Fibroblast of villous mesenchyme (primary cell): ENCODE results near the gene POLR3E. TPM values are rescaled to one million over a fixed set of nuclear protein-coding genes. Genes with fewer than 3 reads are reported as not detected.
A peak's percentile ranks its signal among the peaks of the same experiment; 100 is the strongest.

Experiments
- DNase-seq: peaks from one replicate; pipeline ENCODE4 v3.0.0-alpha.2; 2010; ENCODE audit warnings: low read depth
- H3K4me3 ChIP-seq: 2 replicates; pipeline ENCODE4 v1.5.1; 2011; ENCODE audit warnings: low read depth, mild to moderate bottlenecking, low read length
- CTCF ChIP-seq: IDR thresholded peaks from 2 replicates; pipeline ENCODE4 v1.5.1; 2012; ENCODE audit warnings: low read depth, mild to moderate bottlenecking, low read length; ENCODE audit not compliant: insufficient read depth
- total RNA-seq: library from RNA; depleted of rRNA; stranded (reverse); fragments of >200 nt; gene quantifications from 2 replicates; pipeline ENCODE4 v1.2.3, GENCODE V29; 2012

The POLR3E gene
- total RNA-seq, 1 donor, result 31.5 TPM

DNA sequence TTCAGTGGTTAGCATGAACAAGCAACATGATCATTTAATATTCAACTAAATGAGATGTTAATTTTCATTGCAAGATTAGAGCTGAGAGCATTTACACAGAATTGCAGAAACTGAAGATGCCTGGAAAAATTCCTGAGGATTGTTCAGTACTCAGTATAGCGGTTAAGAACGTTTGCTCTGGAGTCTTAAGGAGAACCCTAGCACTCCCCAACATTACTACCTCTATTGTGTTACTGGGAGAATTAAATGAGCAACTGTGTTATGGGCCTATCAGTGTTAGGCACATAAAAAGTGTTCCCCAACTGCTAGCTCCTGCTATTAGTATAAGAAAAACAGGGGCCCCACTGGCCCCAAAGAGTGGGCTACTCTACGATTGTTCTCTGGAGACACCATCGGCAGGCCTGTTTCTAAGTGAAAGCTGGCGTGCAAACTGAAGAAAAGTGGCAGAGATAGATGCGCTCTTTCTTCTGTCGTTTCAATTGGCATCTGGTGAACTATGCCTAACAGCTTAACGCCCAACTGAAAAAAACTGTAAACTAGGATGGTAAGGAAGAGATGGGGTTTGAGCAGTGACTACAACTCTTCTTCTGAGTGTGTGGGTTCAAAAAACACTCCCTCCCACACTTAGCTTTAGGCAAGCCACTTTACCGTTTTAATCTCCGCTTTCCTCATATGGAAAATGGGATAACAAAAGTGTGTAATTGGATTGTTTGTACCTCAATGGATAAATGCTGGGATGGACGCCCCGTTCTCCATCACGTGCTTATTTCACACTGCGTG lies 75.9 kb downstream of the POLR3E start:
- H3K4me3 ChIP-seq, result peak overlapping the region; percentile 90
- TF ChIP-seq CTCF, result no peak
- DNase-seq, result peak; percentile 9

DNA sequence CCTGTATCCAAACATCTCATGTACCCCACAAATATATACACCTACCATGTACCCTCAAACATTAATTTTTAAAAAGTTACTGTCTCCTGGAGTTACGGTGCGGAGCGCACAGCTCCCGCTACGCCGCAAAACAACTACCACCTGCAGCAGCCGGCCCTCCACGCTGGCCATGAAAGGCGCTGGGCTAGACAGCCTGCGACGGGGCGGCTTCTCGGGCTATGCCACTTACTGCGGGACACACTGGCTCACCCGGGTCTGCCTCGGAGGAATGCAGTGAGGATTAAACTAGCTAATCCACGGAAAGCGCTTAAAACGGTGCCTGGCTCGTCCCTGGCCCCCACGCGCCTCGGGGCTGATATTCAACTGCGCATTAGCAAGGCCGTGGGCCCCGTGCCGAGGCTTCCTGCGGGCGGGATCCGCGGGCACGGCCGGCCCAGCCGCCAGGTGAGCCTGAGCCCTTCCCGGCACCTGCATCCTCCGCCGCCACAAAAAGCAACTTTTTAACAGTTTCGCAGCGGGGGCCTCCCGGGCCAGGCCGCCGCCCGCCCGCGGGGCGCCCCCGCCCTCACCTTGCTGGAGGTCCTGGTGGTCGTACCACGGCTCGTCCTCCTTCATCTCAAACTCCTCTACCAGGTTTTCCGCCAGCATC lies 76.6 kb downstream of the POLR3E start:
- peak; percentile 36 for DNase-seq
- TF ChIP-seq CTCF, result no peak

DNA sequence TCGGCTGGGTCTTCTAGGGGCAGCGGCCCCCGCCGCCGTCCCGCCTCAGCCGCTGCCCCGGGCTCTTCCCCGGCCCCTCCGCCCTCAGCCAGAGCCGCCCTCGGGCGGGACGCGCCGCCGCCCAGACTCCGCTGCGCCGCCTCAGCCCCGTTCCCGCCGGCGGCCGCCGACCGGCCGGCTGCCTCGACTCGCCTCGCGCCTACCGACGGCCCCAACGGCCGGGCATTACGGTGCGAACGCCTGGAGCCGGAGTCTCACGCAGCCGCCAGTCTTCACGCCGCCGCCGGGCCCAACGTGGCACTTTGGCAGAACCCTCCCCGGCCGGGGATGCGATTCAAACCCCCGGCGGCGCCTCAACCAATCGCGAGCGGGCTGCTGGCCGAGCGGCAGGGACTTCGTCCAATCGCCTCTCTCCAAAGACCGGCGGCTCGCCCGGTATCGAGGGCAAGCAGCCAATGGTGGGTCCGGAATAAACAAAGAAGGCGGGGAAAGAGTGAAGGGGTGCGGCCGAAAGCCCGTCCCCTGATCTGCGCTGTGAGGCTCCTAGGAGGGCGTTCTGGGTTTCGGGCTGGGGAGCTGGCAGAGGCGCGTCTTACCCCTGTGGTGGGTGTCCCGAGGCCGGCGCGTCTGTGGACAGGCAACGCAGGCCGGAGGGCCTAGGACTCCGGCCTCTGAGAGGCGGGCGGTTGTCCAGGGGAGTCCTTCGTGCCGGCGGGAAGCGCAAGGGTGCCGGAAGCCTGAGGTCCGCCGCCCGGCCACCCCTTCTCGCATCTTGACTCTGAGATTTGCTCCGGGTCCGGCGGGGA lies 77.3 kb downstream of the POLR3E start, which contains the start of gene CDR2:
CDR2 (minus strand) TSS at position 309 of the 806 bp plus-strand sequence. CDS start 310 bp downstream, outside the sequence.
- H3K4me3 ChIP-seq, result peak within 1 kb of the TSS; percentile 90
- peak; percentile 97 for DNase-seq
- TF ChIP-seq CTCF, result no peak

More for the DNA sequence above, 76.6 kb downstream of the POLR3E start:
- peak overlapping the region; percentile 90 for H3K4me3 ChIP-seq

GRCh38 chr16:22375117-22375962 lies 78.1 kb downstream of the POLR3E start:
- TF ChIP-seq CTCF, result no peak
- H3K4me3 ChIP-seq, result peak overlapping the region; percentile 90
- peak; percentile 19 for DNase-seq

GRCh38 chr16:22375963-22376640 lies 78.9 kb downstream of the POLR3E start:
- DNase-seq, result peak; percentile 14
- no peak for TF ChIP-seq CTCF
- H3K4me3 ChIP-seq, result no peak overlapping the region

DNA sequence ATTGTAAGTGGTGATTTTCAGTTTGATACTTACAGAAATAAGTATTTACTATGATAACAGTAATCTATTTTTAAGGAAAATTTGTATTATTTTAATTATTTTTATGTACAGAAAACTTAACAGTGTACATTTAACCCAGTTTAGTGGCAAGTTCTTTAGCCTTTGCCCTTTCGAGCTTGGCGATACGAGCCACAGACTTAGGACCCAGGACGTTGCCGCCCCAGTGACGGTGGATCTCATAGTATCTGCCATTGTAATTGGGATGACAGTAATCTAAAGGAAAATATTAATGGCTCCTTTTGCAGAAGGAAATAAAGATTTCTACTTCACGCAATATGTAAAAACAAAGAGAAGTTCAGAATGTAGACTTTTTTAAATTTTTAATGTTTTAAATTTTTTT lies 82.4 kb downstream of the POLR3E start:
- DNase-seq, result no peak
- H3K4me3 ChIP-seq, result no peak overlapping the region
- no peak for TF ChIP-seq CTCF
